ENCODE results near the gene NINL. TPM values are rescaled to one million over a fixed set of nuclear protein-coding genes. Genes with fewer than 3 reads are reported as not detected.

Gene NINL
- total and polyA plus RNA-seq, 4 donors: 6.0 to 28.3 (median 12.9) TPM

GRCh38 chr20:25623225-25623735, 37.9 kb upstream of the NINL start:
- DNase-seq (peak; percentile 62 to 82), ATAC-seq (ENCODE audit: low FRiP score) (peak; percentile 63)
- H3K9me3 ChIP-seq (ENCODE audit: control insufficient read depth, low read length): no peaks in the 10 kb centered on the region
- 0% methylated on average over 45 of the region's 45 CpGs for WGBS, 2 donors
- no peaks in the 10 kb centered on the region for H3K27me3 ChIP-seq (ENCODE audit: control insufficient read depth in 1 of 2, insufficient read depth in 2 of 2, low read length in 1 of 2)
- H3K4me1 ChIP-seq (ENCODE audit: control insufficient read depth in 1 of 2, insufficient read depth in 2 of 2, low read length in 2 of 2): no peaks in the 10 kb centered on the region
- peak overlapping the region in 1 of 2 donors; percentile 68 for H3K27ac ChIP-seq (ENCODE audit: low read depth in 1 of 2, low read length in 2 of 2)
- no peaks in the 10 kb centered on the region for H3K36me3 ChIP-seq (ENCODE audit: control insufficient read depth in 1 of 2, insufficient read depth in 2 of 2, low read length in 1 of 2)
- peak overlapping the region; percentile 81 to 82 for H3K4me3 ChIP-seq (ENCODE audit: low read length in 2 of 2)
- intact Hi-C loops (cut with DNase I): loop anchor here (5.0 kb wide), 4 partner anchors 36 to 116 kb away; partner anchors contain the start of genes NINL (in 1 of the 2) and ZNF337 (in 1 of the 2)

GRCh38 chr20:25622450-25623224, 37.3 kb upstream of the NINL start:
- H3K27me3 ChIP-seq (ENCODE audit: control insufficient read depth in 1 of 2, insufficient read depth in 2 of 2, low read length in 1 of 2): no peaks in the 10 kb centered on the region
- H3K27ac ChIP-seq (ENCODE audit: low read depth in 1 of 2, low read length in 2 of 2): peak overlapping the region in 1 of 2 donors; percentile 68
- DNase-seq (no peak), ATAC-seq (ENCODE audit: low FRiP score) (no peak)
- 6 to 9% methylated on average over 17 of the region's 17 CpGs for WGBS, 2 donors
- H3K4me1 ChIP-seq (ENCODE audit: control insufficient read depth in 1 of 2, insufficient read depth in 2 of 2, low read length in 2 of 2): no peaks in the 10 kb centered on the region
- no peaks in the 10 kb centered on the region for H3K36me3 ChIP-seq (ENCODE audit: control insufficient read depth in 1 of 2, insufficient read depth in 2 of 2, low read length in 1 of 2)
- intact Hi-C loops (cut with DNase I): loop anchor here (5.0 kb wide), 4 partner anchors 35 to 115 kb away; partner anchors contain the start of genes NINL (in 1 of the 2) and ZNF337 (in 1 of the 2)
- peak overlapping the region; percentile 81 to 82 for H3K4me3 ChIP-seq (ENCODE audit: low read length in 2 of 2)
- H3K9me3 ChIP-seq (ENCODE audit: control insufficient read depth, low read length): no peaks in the 10 kb centered on the region

- DNase-seq: no peak
- H3K4me1 ChIP-seq (ENCODE audit: control insufficient read depth in 1 of 2, insufficient read depth in 2 of 2, low read length in 2 of 2): no peaks in the 10 kb centered on the region
- no peak overlapping the region for H3K4me3 ChIP-seq (ENCODE audit: low read length in 2 of 2)
- no peak overlapping the region for H3K27ac ChIP-seq (ENCODE audit: low read depth in 1 of 2, low read length in 2 of 2)
- no peak for ATAC-seq (ENCODE audit: low FRiP score)
- H3K36me3 ChIP-seq (ENCODE audit: control insufficient read depth in 1 of 2, insufficient read depth in 2 of 2, low read length in 1 of 2): no peaks in the 10 kb centered on the region
- intact Hi-C loops (cut with DNase I): loop anchor here (5.0 kb wide), 4 partner anchors 35 to 115 kb away; partner anchors contain the start of genes NINL (in 1 of the 2) and ZNF337 (in 1 of the 2)
- H3K9me3 ChIP-seq (ENCODE audit: control insufficient read depth, low read length): no peaks in the 10 kb centered on the region
- no peaks in the 10 kb centered on the region for H3K27me3 ChIP-seq (ENCODE audit: control insufficient read depth in 1 of 2, insufficient read depth in 2 of 2, low read length in 1 of 2)
- 85 to 89% methylated on average over 6 of the region's 6 CpGs for WGBS, 2 donors
Observed at GRCh38 chr20:25622049-25622448, 36.7 kb upstream of the NINL start.

- H3K4me1 ChIP-seq (ENCODE audit: control insufficient read depth in 1 of 2, insufficient read depth in 2 of 2, low read length in 2 of 2): no peaks in the 10 kb centered on the region
- intact Hi-C loops (cut with DNase I): loop anchor here in 1 of 2 donors (10.0 kb wide), 1 partner anchor 55 kb away; no protein-coding TSS in a partner anchor
- 92 to 94% methylated on average over 3 of the region's 3 CpGs for WGBS, 2 donors
- H3K27me3 ChIP-seq (ENCODE audit: control insufficient read depth in 1 of 2, insufficient read depth in 2 of 2, low read length in 1 of 2): no peaks in the 10 kb centered on the region
- H3K36me3 ChIP-seq (ENCODE audit: control insufficient read depth in 1 of 2, insufficient read depth in 2 of 2, low read length in 1 of 2): peaks cover 3 to 4% of the 10 kb centered on the region in 2 donors
- ATAC-seq (ENCODE audit: low FRiP score) (no peak), DNase-seq (no peak)
- H3K27ac ChIP-seq (ENCODE audit: low read depth in 1 of 2, low read length in 2 of 2): no peak overlapping the region
- H3K9me3 ChIP-seq (ENCODE audit: control insufficient read depth, low read length): no peaks in the 10 kb centered on the region
- no peak overlapping the region for H3K4me3 ChIP-seq (ENCODE audit: low read length in 2 of 2)
Observed at GRCh38 chr20:25619514-25619913, 34.2 kb upstream of the NINL start.

GRCh38 chr20:25608774-25609173, 23.4 kb upstream of the NINL start:
- no peak overlapping the region for H3K27ac ChIP-seq (ENCODE audit: low read depth in 1 of 2, low read length in 2 of 2)
- no peak overlapping the region for H3K4me3 ChIP-seq (ENCODE audit: low read length in 2 of 2)
- no peaks in the 10 kb centered on the region for H3K9me3 ChIP-seq (ENCODE audit: control insufficient read depth, low read length)
- no peak for ATAC-seq (ENCODE audit: low FRiP score)
- intact Hi-C loops (cut with DNase I): no loop called here
- no peak for DNase-seq
- no peaks in the 10 kb centered on the region for H3K4me1 ChIP-seq (ENCODE audit: control insufficient read depth in 1 of 2, insufficient read depth in 2 of 2, low read length in 2 of 2)
- no peaks in the 10 kb centered on the region for H3K27me3 ChIP-seq (ENCODE audit: control insufficient read depth in 1 of 2, insufficient read depth in 2 of 2, low read length in 1 of 2)
- H3K36me3 ChIP-seq (ENCODE audit: control insufficient read depth in 1 of 2, insufficient read depth in 2 of 2, low read length in 1 of 2): peaks cover 0 to under 1% of the 10 kb centered on the region in 2 donors
- WGBS, 2 donors: 54 to 68% methylated on average over 3 of the region's 3 CpGs

GRCh38 chr20:25606094-25606695, 20.9 kb upstream of the NINL start:
- WGBS, 2 donors: 53 to 64% methylated on average over 1 of the region's 1 CpG
- no peak overlapping the region for H3K4me3 ChIP-seq (ENCODE audit: low read length in 2 of 2)
- H3K27me3 ChIP-seq (ENCODE audit: control insufficient read depth in 1 of 2, insufficient read depth in 2 of 2, low read length in 1 of 2): no peaks in the 10 kb centered on the region
- ATAC-seq (ENCODE audit: low FRiP score) (no peak), DNase-seq (no peak)
- H3K27ac ChIP-seq (ENCODE audit: low read depth in 1 of 2, low read length in 2 of 2): no peak overlapping the region
- no peaks in the 10 kb centered on the region for H3K9me3 ChIP-seq (ENCODE audit: control insufficient read depth, low read length)
- intact Hi-C loops (cut with DNase I): no loop called here
- no peaks in the 10 kb centered on the region for H3K36me3 ChIP-seq (ENCODE audit: control insufficient read depth in 1 of 2, insufficient read depth in 2 of 2, low read length in 1 of 2)
- H3K4me1 ChIP-seq (ENCODE audit: control insufficient read depth in 1 of 2, insufficient read depth in 2 of 2, low read length in 2 of 2): no peaks in the 10 kb centered on the region

GRCh38 chr20:25605148-25605547, 19.8 kb upstream of the NINL start:
- Histone ChIP-seq H3K27ac (ENCODE audit: low read depth in 1 of 2, low read length in 2 of 2) (no peak overlapping the region), H3K27me3 (ENCODE audit: control insufficient read depth in 1 of 2, insufficient read depth in 2 of 2, low read length in 1 of 2) (no peaks in the 10 kb centered on the region), H3K4me3 (ENCODE audit: low read length in 2 of 2) (no peak overlapping the region), H3K4me1 (ENCODE audit: control insufficient read depth in 1 of 2, insufficient read depth in 2 of 2, low read length in 2 of 2) (no peaks in the 10 kb centered on the region), H3K36me3 (ENCODE audit: control insufficient read depth in 1 of 2, insufficient read depth in 2 of 2, low read length in 1 of 2) (no peaks in the 10 kb centered on the region), H3K9me3 (ENCODE audit: control insufficient read depth, low read length) (no peaks in the 10 kb centered on the region)
- ATAC-seq (ENCODE audit: low FRiP score) (no peak), DNase-seq (no peak)
- whole genome bisulfite sequencing, 2 donors: 86 to 87% methylated on average over 7 of the region's 7 CpGs
- intact Hi-C loops (cut with DNase I): no loop called here

GRCh38 chr20:25604611-25605010, 19.3 kb upstream of the NINL start:
- ATAC-seq (ENCODE audit: low FRiP score): no peak
- Histone ChIP-seq H3K4me1 (ENCODE audit: control insufficient read depth in 1 of 2, insufficient read depth in 2 of 2, low read length in 2 of 2) (no peaks in the 10 kb centered on the region), H3K9me3 (ENCODE audit: control insufficient read depth, low read length) (no peaks in the 10 kb centered on the region), H3K27ac (ENCODE audit: low read depth in 1 of 2, low read length in 2 of 2) (no peak overlapping the region), H3K36me3 (ENCODE audit: control insufficient read depth in 1 of 2, insufficient read depth in 2 of 2, low read length in 1 of 2) (no peaks in the 10 kb centered on the region), H3K4me3 (ENCODE audit: low read length in 2 of 2) (no peak overlapping the region), H3K27me3 (ENCODE audit: control insufficient read depth in 1 of 2, insufficient read depth in 2 of 2, low read length in 1 of 2) (no peaks in the 10 kb centered on the region)
- 78 to 85% methylated on average over 9 of the region's 9 CpGs for WGBS, 2 donors
- intact Hi-C loops (cut with DNase I): no loop called here
- no peak for DNase-seq
